GM12892 (cell line): Measurements from ENCODE around the gene BMP10.

Experiments used
- DNase-seq: peaks from one replicate; pipeline ENCODE4 v3.0.0; 2011; ENCODE audit not compliant: insufficient read length
- FAIRE-seq: peaks from 2 replicates; lab custom pipeline; 2011; peaks lifted over from hg19 to GRCh38; lab: Jason Lieb, UNC
- POLR2A ChIP-seq: IDR thresholded peaks from 2 replicates; pipeline ENCODE4 v1.6.1; 2011; ENCODE audit warnings: low read depth, low read length, control low read depth
- POLR2AphosphoS5 ChIP-seq: IDR thresholded peaks from 2 replicates; pipeline ENCODE4 v1.6.1; 2011; ENCODE audit warnings: low read depth, low read length, control low read depth
- TAF1 ChIP-seq: IDR thresholded peaks from 2 replicates; pipeline ENCODE4 v1.6.1; 2011; ENCODE audit warnings: low read depth, mild to moderate bottlenecking, control low read depth, low read length, borderline replicate concordance

The BMP10 gene

DNA sequence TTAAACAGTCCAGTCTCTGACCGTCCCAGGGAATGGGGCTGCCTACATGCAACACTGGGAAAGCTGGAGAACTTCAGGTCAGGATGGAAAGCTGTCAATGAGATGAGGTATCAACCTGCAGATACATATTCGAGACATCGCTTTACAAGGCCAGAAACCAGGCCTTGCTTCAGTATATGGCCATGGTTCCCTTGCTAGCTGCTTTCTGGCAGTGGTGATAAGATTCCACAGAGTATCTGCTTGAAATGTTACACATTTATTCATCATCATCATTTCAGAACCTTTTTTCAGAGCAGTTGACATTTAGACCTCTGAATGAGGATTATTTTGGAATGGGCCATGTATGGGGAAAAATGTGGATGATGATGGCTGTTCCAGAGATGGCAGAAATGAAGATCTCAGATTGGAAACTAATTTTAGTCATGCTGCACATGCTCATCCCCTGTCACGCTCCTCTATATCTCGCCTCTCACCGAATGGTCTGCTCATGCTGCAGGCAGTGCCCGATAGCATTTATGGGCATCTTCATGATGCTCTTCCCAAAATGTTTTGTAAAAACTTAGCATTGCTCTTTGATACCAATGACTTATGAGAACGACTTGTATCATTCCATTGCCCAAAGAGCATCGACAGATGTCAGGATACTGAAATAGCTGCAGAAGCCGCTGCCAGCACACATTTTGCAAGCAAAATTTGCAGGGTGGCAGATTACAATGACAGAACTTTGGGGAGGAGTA lies 14.0 kb upstream of the BMP10 start:
- DNase-seq (no peak), FAIRE-seq (no peak)
- TF ChIP-seq TAF1 (no peak), POLR2AphosphoS5 (no peak), POLR2A (no peak)

DNA sequence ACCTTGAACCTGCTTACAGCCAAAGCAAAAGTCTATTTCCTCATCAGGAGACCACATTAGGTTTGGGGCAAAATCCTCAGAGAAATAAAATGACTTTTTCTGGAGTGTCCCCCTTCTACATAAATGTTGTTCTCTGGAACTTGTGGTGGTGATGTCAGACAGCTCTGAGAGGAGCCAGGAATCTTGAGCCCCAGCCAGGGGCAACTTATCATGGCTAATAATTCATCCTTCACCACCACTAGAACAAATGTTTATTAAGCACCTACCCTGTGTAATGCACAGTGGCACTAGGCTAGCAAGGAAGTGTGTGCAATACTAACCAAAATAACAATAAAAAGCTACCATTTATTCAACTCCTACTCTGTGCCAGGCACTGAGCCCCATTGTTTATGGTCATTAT lies 9.0 kb upstream of the BMP10 start:
- no peak for TF ChIP-seq POLR2A
- TF ChIP-seq TAF1, result no peak
- TF ChIP-seq POLR2AphosphoS5, result no peak
- FAIRE-seq (no peak), DNase-seq (no peak)

DNA sequence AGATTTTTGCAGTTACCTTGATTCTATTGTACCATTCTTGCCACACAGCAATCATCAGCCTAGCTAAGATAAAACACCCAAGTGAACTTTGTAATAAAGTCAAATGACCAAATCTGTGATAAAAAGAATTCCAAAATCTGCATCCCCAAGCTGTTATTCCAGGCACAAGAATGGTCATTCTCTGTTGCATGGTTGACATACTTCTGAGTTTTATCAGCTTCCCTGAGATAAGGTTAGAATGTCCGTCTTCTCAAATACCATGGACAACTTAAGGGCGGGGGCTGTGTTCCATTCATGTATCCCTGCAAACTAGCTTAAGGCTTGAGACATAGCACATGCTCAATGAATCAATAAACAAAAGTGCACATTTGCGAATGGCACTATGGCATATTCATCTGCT lies 8.1 kb upstream of the BMP10 start:
- FAIRE-seq, result no peak
- DNase-seq, result no peak
- no peak for TF ChIP-seq POLR2A
- TF ChIP-seq POLR2AphosphoS5, result no peak
- TF ChIP-seq TAF1, result no peak

DNA sequence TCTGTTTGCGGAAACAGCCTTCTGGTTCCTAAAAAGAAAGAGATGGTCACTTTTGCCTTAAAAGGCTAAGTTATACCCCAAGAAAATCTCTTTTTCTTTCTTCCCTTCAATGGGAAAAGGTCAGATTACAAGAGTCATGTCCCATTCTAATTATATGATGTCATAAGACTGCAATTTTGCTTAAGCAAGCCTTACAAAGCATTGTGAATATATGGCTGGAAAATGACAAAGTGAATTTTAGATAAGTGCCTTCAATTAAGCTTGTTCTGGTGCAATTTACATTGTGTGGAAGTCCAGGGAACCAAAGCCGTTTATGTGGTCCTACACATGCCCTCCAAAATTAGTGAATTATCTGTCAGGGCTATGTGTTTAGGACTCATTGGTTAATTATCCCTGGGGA lies 7.6 kb upstream of the BMP10 start:
- DNase-seq (no peak), FAIRE-seq (no peak)
- no peak for TF ChIP-seq TAF1
- TF ChIP-seq POLR2AphosphoS5, result no peak
- no peak for TF ChIP-seq POLR2A

DNA sequence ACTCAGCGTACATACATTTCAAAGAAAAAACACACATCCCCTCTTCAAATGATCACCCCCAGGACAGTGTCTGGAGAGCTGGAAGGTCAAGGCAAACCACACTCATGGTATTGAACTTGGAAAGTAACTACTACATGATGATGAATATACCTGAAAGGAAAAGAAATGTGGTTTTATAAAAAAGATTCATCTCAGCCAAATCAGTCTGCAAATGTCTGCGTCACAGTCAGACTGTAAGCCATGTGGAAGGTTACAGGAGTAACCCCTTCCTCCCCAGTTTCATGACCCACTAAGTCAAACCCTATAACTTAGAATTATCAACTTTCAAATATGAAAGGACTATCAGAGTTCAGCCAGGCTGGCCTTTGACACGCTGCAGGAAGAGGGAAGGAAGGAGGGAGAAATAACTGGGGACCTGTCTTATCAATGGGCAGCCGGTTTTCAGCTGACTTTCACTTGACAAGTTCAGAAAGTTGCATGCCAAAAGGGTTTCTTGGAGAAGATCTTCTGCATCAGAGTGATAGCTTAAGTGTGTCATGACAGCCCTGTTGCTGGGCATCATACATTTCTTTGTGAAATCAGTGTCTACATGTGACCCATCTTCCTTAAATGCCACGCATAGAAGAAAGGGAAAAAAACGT lies 7.0 kb upstream of the BMP10 start:
- FAIRE-seq, result no peak
- DNase-seq, result no peak
- TF ChIP-seq POLR2AphosphoS5, result no peak

DNA sequence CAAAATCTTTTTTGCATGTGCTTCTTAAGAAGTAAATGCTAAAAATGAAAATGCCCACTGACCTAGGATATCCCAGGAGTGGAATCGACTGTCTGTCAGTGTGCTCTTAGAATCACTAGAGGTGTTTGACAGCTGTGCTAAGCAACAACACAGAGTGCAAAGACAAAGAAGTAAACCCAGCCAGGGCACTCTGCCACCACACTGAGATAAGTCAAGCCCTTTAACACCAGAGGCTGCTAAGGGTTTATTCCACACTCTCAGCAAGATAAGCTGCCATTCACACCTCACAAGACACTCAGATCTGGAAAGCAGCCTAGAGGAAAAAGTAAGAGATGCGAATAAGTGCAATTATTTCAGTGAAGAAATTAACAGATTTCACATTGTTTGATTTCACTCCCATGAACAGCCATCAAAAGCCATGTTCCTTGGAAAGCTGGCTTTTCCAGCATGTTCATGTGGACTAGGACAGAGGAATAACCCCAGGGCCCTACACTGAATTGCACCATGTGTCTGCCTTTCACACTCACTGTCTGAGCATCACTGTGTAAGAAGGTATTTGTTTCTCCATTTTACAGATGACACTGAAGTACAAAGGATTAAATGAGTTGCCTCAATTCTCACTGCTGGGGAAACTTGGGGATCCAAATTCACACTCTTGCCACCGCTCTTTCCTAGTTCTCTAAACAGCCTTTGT lies 6.0 kb upstream of the BMP10 start:
- no peak for DNase-seq
- FAIRE-seq, result no peak
- TF ChIP-seq TAF1 (no peak), POLR2AphosphoS5 (no peak), POLR2A (no peak)

DNA sequence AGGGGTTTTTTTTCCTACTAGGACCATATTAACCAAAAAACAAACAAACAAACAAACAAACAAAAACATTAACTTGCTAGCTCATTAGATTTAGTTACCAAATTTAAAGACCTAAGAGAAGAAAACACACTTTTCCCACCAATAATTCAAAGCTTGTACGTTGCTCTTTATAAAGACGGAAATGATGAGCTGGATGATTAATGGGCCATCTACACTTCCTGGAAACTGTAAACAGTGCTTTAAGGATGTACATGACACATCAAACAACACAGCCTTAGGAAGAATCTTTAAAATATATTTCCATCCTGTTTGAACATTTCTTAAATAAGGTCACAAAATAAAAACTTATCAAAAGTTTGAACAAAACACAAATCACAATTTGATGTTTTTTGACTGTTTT lies 982 bp downstream of the BMP10 start:
- no peak for DNase-seq
- FAIRE-seq, result no peak
- TF ChIP-seq POLR2AphosphoS5 (no peak), TAF1 (no peak), POLR2A (no peak)

DNA sequence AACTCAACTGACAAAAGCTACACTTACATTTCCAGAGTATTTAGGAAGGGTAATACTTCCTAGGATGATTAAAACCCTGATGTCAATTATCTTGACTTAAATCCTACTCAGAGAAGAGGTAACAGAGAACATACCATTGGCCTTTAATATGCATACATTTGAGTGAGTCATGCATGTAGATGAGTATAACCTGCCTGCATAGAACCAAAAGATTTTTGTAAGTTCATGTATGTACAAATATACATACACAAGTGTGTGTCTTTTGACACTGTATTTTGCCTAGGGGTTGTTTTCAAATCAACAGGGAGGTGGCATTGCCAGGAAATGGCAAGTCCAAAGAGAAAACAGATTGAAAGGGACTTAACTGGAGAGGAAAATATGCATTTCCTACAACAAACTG lies 6.1 kb downstream of the BMP10 start:
- FAIRE-seq, result no peak
- TF ChIP-seq TAF1, result no peak
- TF ChIP-seq POLR2AphosphoS5, result no peak
- TF ChIP-seq POLR2A, result no peak
- no peak for DNase-seq

DNA sequence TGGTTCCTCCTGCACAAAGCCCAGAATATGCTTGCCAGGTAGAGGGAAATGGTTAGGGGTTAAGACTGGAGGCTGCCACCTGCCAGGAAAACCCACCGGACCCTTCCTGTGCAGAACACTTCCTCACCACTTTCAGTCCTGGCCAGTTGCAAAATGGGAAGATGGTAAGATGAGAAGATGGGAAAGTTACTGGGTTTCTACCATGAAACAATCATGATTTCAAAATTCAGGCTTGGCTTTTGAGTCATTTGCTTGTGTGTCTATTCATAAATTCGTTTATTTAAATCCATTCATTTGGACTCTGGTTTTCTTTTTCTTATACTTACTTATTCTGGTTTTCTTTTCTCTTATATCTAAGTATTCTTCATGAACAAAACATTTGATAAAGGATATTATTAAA lies 7.2 kb downstream of the BMP10 start:
- DNase-seq, result no peak
- TF ChIP-seq POLR2A (no peak), TAF1 (no peak), POLR2AphosphoS5 (no peak)
- FAIRE-seq, result no peak

DNA sequence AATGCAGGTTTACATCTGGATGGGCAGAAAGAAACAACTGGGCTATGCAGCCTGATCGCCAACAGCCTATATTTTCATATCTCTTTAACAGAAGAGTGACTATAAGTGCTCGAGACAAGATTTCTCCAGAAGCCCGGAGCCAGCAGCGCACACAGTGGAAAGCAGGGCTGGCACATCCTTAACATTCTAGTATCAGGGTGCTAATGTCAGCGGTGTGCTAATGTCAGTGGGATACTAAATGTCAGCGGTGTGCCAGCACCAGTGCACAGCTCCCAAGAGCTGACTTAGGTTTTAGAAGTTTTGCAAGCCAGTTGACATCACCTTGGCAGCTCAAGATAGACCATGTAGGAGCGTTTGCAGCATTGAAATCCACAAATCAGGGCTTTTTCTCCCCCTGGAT lies 8.3 kb downstream of the BMP10 start:
- no peak for FAIRE-seq
- TF ChIP-seq POLR2AphosphoS5 (no peak), POLR2A (no peak), TAF1 (no peak)
- no peak for DNase-seq

DNA sequence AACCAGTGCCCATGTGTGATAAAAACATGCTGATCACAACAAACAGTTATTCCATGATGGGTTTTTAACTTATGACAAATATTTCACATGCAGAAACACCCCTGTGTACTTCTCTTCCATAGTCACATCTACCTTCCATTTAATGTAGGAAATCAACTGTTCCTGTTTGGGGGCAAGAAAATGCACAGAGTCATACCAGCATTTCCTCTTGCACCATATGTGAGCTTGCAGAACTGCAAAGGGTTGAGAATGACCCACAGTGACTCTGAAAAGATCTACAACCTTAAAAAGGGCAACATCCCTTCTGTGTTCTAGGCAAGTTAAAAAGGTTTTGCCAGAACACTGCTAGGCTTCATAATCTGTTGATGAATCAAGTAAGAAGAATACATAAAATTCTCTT lies 9.9 kb downstream of the BMP10 start:
- no peak for DNase-seq
- FAIRE-seq, result peak; percentile 53
- TF ChIP-seq TAF1 (no peak), POLR2AphosphoS5 (no peak), POLR2A (no peak)

DNA sequence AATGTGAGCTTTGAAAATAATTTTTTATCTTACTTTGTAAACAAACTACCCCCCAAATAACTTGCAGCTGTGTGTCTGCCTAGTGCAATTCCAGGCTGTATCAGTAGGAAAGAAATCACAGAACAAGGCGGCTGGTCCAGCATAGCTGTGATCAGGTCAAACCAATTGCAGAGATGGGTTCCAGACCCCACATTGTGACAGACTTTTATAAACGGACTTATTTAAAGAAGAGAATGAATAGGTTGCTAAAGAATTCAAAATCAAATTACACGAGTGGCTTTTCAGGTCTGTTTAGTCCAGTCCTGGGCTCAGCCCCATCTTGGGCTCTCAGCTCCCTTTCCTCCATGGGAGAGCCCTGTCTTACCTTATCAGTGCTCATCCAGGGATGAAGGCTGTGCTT lies 11.1 kb downstream of the BMP10 start:
- FAIRE-seq (no peak), DNase-seq (no peak)
- no peak for TF ChIP-seq POLR2A
- no peak for TF ChIP-seq TAF1
- no peak for TF ChIP-seq POLR2AphosphoS5

DNA sequence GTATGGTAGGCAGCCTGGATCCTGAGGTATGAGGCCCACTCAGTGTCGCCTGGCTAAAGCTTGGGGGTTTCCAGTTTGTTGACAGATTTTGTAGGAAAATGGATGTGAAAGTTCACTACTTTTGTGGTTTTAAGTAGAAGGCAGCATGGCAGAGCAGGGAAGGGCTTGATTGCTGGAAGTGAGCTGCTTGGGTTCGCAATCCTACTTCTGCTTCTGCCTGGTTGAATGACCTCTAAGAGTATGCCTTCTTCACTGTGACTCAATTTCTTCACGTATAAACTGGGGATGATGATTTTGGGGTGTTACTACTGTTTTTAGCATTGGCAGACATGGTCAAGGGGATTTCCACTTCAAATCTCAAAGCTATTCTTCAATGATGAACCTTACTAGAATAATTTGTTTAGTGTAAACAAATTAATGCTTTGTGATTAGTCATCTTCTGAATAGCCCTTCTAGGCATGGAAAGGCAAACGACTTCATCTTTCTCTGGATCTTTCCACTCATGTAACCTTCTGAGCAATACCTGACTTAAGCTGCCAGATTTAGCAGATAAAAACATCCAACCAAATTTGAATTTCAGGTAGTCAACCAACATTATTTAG lies 13.2 kb downstream of the BMP10 start:
- DNase-seq, result no peak
- TF ChIP-seq TAF1 (no peak), POLR2AphosphoS5 (no peak), POLR2A (no peak)
- FAIRE-seq, result peak; percentile 21
